D721Med (cell line): ENCODE measurements around the gene DGKD.

Experiments used
- DNase-seq: peaks from one replicate; pipeline ENCODE4 v3.0.0; 2011; ENCODE audit warnings: low spot score; ENCODE audit not compliant: insufficient read length
- FAIRE-seq: peaks from 2 replicates; lab custom pipeline; 2011; peaks lifted over from hg19 to GRCh38; lab: Jason Lieb, UNC
- TF ChIP-seq, protein P1 (sequence below): IDR thresholded peaks from 2 replicates; pipeline ENCODE4 v1.5.1; 2012; ENCODE audit warnings: mild to moderate bottlenecking, control low read depth; ENCODE audit not compliant: insufficient read depth; ENCODE audit errors: missing control alignments

The DGKD gene

DNA sequence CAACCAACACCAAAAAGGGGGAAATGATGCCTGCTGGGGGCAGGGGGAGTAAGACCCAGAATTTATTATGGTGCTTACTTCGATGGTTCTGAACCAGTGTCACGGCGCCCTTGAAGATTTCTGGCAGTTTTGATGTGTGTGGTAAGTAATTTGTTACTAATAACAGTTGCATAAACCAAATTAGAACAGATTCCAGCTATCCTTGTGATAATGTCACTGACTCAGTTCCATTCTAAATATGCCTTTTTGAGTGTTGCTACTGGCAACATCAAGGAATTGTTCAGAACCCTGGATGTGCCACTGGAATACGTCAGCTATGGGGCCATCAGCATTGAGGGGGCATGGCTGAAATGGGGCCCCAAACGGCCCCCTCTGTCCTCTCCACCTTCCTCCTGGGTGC is 35.0 kb upstream of the DGKD start:
- FAIRE-seq (no peak), DNase-seq (no peak)
- TF ChIP-seq, protein P1, sequence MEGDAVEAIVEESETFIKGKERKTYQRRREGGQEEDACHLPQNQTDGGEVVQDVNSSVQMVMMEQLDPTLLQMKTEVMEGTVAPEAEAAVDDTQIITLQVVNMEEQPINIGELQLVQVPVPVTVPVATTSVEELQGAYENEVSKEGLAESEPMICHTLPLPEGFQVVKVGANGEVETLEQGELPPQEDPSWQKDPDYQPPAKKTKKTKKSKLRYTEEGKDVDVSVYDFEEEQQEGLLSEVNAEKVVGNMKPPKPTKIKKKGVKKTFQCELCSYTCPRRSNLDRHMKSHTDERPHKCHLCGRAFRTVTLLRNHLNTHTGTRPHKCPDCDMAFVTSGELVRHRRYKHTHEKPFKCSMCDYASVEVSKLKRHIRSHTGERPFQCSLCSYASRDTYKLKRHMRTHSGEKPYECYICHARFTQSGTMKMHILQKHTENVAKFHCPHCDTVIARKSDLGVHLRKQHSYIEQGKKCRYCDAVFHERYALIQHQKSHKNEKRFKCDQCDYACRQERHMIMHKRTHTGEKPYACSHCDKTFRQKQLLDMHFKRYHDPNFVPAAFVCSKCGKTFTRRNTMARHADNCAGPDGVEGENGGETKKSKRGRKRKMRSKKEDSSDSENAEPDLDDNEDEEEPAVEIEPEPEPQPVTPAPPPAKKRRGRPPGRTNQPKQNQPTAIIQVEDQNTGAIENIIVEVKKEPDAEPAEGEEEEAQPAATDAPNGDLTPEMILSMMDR: no peak

DNA sequence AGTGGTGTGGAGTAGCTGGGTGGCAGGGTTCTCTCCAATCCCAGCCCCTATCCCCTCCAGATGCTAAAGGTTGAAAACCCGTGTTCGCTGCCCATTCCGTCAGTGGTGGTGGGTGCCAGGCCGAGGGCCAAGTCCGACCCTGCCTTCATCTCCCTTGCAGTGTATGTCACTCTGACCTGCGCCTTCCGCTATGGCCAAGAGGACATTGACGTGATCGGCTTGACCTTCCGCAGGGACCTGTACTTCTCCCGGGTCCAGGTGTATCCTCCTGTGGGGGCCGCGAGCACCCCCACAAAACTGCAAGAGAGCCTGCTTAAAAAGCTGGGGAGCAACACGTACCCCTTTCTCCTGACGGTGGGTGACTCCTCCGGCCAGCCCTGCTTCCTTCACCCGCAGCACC is 33.8 kb upstream of the DGKD start:
- no peak for DNase-seq
- no peak for FAIRE-seq
- TF ChIP-seq, protein P1: no peak

DNA sequence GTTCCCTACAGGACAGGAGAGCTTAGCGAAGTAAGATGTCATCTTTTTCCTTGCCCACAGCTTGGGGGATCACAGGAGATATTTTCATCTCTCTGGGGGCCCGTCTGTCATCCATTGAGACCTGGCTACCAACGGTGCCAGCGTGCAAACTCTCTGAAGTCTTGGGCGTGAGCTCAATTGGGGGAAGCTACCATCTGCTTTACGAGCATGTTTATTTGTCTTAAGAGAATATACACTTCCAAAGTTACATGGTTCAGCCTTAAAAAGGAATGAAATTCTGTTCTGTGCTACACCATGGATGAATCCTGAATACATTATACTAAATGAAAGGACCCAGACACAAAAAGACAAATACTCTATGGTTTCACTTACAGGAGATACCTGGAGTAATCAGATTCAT is 33.1 kb upstream of the DGKD start:
- no peak for DNase-seq
- FAIRE-seq: no peak
- TF ChIP-seq, protein P1: no peak

DNA sequence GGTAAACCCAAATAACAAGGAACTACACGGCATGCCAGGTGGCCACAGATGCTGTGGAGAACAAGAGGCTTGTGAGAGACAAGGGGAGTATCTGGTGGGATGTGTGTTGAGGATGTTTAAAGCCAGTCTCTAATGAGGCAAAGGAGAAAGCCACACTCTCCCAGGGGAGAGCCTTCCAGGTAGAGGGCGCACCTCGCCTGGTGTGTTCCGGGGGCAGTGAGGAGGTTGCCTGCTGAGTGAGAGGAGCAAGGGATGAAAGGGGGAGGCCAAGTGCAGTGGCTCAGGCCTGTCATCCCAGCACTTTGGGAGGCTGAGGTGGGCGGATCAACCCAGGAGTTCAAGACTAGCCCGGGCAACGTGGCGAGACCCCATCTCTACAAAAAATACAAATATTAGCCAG is 30.4 kb upstream of the DGKD start:
- TF ChIP-seq, protein P1: no peak
- DNase-seq (no peak), FAIRE-seq (no peak)

DNA sequence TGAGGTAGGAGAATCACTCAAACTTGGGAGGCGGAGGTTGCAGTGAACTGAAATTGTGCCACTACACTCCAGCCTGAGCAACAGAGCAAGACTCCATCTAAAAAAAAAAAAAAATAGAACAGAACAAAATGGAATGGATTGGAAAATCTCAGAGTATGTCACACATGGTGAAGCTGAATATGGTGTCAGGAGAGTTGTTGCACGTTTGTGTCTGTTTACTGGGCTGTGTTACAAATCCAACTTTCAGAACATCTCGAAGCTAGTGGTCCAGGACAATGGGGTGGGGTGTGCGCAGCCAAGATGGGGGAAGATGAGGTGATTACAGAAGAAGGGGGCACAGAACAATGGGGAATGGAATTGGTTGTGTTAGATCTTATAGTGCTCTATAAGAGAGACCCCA is 29.0 kb upstream of the DGKD start:
- FAIRE-seq (no peak), DNase-seq (no peak)
- TF ChIP-seq, protein P1: no peak

DNA sequence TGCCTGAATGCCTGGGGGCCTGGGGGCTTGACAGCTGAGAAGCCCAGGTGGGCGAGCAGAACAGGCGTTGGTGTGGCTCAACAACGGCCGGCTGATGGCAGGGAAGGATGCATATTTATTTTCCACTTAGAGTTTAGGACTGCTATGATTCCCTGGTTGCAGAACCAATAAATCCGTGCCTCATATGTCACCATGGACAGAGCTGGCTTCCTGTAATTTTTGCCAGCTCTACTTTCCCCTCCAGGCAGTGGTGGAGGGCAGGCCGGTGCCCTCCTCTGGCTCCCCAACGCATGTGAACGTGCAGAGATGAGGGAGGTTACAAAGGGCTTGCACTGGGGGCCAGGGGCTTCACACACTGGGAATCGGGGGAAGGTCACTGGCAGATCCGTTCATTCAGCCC is 28.5 kb upstream of the DGKD start:
- FAIRE-seq: no peak
- no peak for DNase-seq
- TF ChIP-seq, protein P1: no peak

DNA sequence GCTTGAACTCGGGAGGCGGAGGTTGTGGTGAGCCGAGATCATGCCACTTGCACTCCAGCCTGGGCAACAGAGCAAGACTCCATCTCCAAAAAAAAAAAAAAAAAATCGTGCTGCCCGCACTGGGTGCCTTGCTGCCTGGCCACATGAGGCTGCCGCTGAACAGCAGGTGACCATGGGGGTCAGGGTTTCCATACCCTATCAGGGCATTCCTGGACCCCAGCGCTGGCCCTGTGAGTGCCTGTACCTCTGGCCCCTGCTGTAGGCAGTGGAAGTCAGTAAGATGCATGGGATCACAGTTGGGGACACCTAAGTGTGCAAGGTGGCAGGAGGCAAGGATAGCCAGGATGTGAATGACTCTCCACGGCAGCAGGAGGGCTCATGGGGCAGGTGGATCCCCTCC is 27.8 kb upstream of the DGKD start:
- no peak for FAIRE-seq
- TF ChIP-seq, protein P1: no peak

More for the DNA sequence above, 27.8 kb upstream of the DGKD start:
- no peak for DNase-seq
